ENCODE measurements around the gene SPI1. TPM values are rescaled to one million over a fixed set of nuclear protein-coding genes. Genes with fewer than 3 reads are reported as not detected.

The SPI1 gene
- total RNA-seq, 4 donors from 2014 or later: 2.6 to 15.4 (median 8.8) TPM

- no peak within 1 kb of the TSS for H3K27ac ChIP-seq
- H3K9me3 ChIP-seq: no peaks in the 10 kb centered on the region
- DNase-seq: no peak
- 65 to 96% methylated on average over 2 to 3 of the region's 5 CpGs for WGBS, 2 donors
- H3K27me3 ChIP-seq: no peaks in the 10 kb centered on the region
- no peak within 1 kb of the TSS for H3K4me3 ChIP-seq
- no peaks in the 10 kb centered on the region for H3K36me3 ChIP-seq
- peaks cover 3 to 14% (median 4%) of the 10 kb centered on the region in 3 donors for H3K4me1 ChIP-seq
- intact Hi-C loops (cut with DNase I): loop anchor here (10.0 kb wide), 1 partner anchor 178 kb away; the partner anchor contains the start of gene ARFGAP2
- TF ChIP-seq CTCF (IDR thresholded peaks at IDR 0.05): no peak
- no peak for TF ChIP-seq POLR2A (IDR thresholded peaks at IDR 0.05)
These were observed 25.8 kb downstream of the SPI1 start, which contains the start of gene MYBPC3 for GRCh38 chr11:47352556-47352955. TSS of gene MYBPC3 (minus strand) at chr11:47352702. CDS start at chr11:47352647, 55 bp downstream.

DNA sequence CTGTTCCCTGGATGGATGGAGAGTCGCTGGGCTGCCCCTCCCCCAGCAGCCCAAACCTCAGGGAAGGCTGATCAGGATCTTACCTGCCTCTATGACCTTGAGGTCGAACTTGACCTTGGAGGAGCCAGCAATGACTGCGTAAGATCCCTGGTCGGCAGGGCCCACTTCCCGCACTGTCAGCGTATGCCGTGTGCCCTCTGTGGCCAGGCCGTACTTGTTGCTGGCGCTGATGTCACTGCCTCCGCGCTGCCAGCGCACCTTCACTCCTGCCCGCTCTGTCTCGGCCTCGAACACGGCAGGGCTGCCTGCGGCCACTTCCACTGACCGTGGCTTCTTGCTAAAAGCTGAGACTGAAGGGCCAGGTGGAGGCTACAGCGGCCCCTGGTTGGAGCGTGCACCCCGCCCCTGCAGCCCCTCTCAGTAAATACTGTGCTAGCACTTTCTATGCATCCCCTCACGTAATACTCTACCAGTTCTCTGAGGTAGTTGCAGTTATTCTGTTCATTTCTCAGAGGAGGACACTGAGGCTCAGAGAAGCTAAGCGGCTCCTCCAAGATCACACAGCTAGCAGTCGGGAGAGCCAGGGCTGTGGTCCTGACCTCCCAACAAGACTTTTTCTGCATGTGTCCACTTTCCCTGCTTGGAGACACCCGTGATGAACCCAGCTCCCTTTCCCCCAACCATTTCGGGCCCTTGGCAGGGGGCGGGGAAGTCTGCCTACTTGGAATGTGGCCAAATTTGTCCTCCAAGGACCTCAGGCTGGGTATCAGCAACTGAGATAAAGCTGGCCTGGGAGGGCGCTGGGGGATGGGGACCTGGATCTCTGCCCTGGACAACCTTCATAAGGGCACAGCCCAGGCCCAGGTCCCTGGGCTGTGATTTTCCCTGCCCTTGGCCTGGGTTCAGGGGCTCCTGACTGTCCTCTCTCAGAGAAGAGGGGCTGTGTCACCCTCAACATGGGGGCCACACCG, 26.9 kb downstream of the SPI1 start:
- intact Hi-C loops (cut with DNase I): loop anchor here (10.0 kb wide), 1 partner anchor 177 kb away; the partner anchor contains the start of gene ARFGAP2
- Histone ChIP-seq H3K36me3 (no peaks in the 10 kb centered on the region), H3K9me3 (no peaks in the 10 kb centered on the region), H3K4me3 (no peak overlapping the region), H3K27me3 (peaks cover 0 to under 1% (median 0%) of the 10 kb centered on the region in 4 donors), H3K4me1 (peaks cover 3 to 14% (median 4%) of the 10 kb centered on the region in 3 donors), H3K27ac (no peak overlapping the region)
- TF ChIP-seq CTCF (IDR thresholded peaks at IDR 0.05) (no peak), POLR2A (IDR thresholded peaks at IDR 0.05) (no peak)
- DNase-seq: no peak
- 91 to 93% methylated on average over 6 to 17 of the region's 29 CpGs for WGBS, 2 donors

DNA sequence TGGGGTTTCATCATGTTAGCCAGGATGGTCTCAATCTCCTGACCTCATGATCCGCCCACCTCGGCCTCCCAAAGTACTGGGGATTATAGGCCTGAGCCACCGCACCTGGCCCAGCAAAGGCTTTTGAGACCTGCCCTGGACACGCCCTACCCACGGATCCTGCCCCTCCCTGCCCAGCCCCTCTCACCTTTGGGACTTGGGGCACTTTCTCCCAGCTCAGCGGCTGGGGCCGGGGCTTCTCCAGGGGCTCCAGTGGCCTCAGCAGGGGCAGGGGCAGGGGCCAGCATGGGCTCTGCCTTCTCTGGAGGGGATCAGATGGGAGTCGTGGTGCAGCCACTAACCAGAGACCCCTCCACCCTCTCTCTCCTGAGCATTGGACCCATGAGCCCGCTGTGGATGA, 28.0 kb downstream of the SPI1 start:
- intact Hi-C loops (cut with DNase I): loop anchor here (10.0 kb wide), 1 partner anchor 176 kb away; the partner anchor contains the start of gene ARFGAP2
- peaks cover 3 to 9% (median 4%) of the 10 kb centered on the region in 3 donors for H3K4me1 ChIP-seq
- no peaks in the 10 kb centered on the region for H3K9me3 ChIP-seq
- no peak overlapping the region for H3K27ac ChIP-seq
- no peak for DNase-seq
- TF ChIP-seq POLR2A (IDR thresholded peaks at IDR 0.05) (no peak), CTCF (IDR thresholded peaks at IDR 0.05) (no peak)
- H3K27me3 ChIP-seq: peaks cover 0 to 7% (median 0%) of the 10 kb centered on the region in 4 donors
- H3K36me3 ChIP-seq: no peaks in the 10 kb centered on the region
- 91% methylated on average over 5 of the region's 9 CpGs; no CpG with 5 or more reads in 1 of the 2 donors for WGBS, 2 donors
- H3K4me3 ChIP-seq: no peak overlapping the region

DNA sequence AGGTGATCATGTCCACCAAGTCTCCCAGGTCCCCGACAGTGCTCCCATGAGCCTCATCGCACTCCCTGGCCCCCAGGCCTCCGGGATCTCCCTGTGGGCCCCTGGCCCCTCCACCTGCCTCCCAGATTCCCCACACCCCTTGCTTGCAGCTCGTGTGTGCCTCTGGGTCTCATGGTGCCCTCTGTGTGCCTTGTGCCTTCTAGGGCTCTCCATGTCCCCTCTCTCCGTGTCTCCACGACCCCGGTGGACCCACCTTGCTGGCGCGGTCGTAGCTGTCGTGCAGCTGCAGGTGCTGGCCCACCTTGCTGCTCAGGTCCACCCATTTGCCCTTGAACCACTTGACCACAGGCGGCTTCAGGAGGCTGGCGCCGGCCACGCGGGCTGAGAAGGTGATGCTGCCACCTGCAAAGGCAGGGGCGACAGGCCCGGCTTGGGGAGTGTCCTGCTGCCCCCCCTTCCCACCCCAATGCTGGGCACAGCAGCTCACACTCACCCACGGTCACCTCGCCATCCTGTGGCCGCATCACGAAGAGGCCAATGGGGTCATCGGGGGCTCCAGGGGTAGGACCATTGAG, 28.7 kb downstream of the SPI1 start:
- 90 to 94% methylated on average over 6 to 9 of the region's 23 CpGs for WGBS, 2 donors
- intact Hi-C loops (cut with DNase I): loop anchor here (10.0 kb wide), 2 partner anchors 175 to 465 kb away; partner anchors contain the start of gene ARFGAP2
- DNase-seq: no peak

More for the DNA sequence above, 28.7 kb downstream of the SPI1 start:
- Histone ChIP-seq H3K4me1 (peaks cover under 1 to 2% (median 1%) of the 10 kb centered on the region in 3 donors), H3K36me3 (no peaks in the 10 kb centered on the region), H3K27ac (no peak overlapping the region), H3K4me3 (no peak overlapping the region), H3K9me3 (no peaks in the 10 kb centered on the region), H3K27me3 (peaks cover 0 to 7% (median 0%) of the 10 kb centered on the region in 4 donors)
- no peak for TF ChIP-seq POLR2A (IDR thresholded peaks at IDR 0.05)
- TF ChIP-seq CTCF (IDR thresholded peaks at IDR 0.05): no peak

Measured in esophagus squamous epithelium (tissue), 5 donors.